ENCODE data around the gene ADAMTS20. TPM values are rescaled to one million over a fixed set of nuclear protein-coding genes. Genes with fewer than 3 reads are reported as not detected.

The ADAMTS20 gene
- total RNA-seq, 2 donors from 2014 or later, result 0.70 to 1.1 TPM

DNA sequence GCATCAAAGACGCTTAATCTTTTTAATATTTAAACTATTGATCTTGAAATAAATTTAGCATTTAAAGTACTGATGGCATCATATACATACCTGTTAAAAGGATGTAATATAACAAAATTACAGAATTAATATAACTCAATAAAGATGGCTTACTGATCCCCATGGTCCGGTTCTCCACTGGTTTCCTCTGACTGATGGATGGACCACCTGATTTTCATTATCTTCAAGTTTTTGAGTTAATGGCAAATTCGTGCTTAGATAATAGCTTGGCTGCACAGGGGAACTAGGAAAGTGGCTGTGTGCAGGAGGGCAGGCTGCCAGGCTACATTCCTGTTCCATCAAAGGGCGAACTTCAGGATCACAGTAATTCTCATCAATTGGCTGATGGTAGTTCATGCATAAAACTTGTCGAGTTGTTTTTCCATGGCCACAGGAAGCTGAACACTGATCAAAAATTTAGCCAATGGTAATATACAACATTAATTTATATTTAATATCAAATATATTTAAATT, 123.9 kb downstream of the ADAMTS20 start:
- Mint-ChIP-seq H3K27me3 (ENCODE audit: insufficient read depth) (no peaks in the 10 kb centered on the region), H3K4me1 (no peaks in the 10 kb centered on the region), H3K9me3 (no peaks in the 10 kb centered on the region), H3K27ac (no peak overlapping the region), H3K36me3 (ENCODE audit: low read depth) (no peaks in the 10 kb centered on the region), H3K4me3 (no peak overlapping the region)
- Histone ChIP-seq H3K36me3 (ENCODE audit: control insufficient read depth, insufficient read depth, low read length) (no peaks in the 10 kb centered on the region), H3K9me3 (ENCODE audit: control insufficient read depth, low read length) (no peaks in the 10 kb centered on the region), H3K4me3 (ENCODE audit: low read length) (no peak overlapping the region), H3K4me1 (ENCODE audit: control insufficient read depth, insufficient read depth, low read length) (no peaks in the 10 kb centered on the region), H3K27me3 (ENCODE audit: control insufficient read depth, insufficient read depth, low read length, poor library complexity, severe bottlenecking) (no peaks in the 10 kb centered on the region), H3K27ac (ENCODE audit: low read depth, low read length) (no peak overlapping the region), H3K9ac (ENCODE audit: extremely low read depth, low read length, poor library complexity, severe bottlenecking) (no peak overlapping the region)
- DNase-seq, result no peak
- TF ChIP-seq, protein P1, sequence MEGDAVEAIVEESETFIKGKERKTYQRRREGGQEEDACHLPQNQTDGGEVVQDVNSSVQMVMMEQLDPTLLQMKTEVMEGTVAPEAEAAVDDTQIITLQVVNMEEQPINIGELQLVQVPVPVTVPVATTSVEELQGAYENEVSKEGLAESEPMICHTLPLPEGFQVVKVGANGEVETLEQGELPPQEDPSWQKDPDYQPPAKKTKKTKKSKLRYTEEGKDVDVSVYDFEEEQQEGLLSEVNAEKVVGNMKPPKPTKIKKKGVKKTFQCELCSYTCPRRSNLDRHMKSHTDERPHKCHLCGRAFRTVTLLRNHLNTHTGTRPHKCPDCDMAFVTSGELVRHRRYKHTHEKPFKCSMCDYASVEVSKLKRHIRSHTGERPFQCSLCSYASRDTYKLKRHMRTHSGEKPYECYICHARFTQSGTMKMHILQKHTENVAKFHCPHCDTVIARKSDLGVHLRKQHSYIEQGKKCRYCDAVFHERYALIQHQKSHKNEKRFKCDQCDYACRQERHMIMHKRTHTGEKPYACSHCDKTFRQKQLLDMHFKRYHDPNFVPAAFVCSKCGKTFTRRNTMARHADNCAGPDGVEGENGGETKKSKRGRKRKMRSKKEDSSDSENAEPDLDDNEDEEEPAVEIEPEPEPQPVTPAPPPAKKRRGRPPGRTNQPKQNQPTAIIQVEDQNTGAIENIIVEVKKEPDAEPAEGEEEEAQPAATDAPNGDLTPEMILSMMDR (conservative IDR thresholded peaks at IDR 0.05), result no peak
- 82 to 83% methylated on average over 3 to 4 of the region's 5 CpGs for WGBS, 2 experiments (ENCODE audit: insufficient coverage in 1 of 2, insufficient read length in 1 of 2)

DNA sequence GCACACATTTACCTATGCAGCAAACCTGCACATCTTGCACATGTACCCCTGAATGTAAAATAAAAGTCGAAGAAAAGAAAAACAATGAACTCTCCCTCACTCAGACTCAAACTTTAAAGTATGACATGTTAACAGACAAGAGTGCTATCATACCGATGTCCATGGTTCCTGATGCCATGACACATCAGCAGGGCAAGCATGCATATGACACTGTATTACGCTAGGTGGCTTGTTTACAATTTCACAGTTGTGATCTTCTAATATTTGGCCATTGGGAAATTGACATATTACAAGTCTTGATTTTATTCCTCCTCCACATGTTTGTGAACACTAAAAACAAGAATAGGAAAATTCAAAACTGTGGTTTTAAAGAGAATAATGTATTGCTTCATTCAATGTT, 126.6 kb downstream of the ADAMTS20 start:
- Mint-ChIP-seq H3K4me1 (no peaks in the 10 kb centered on the region), H3K4me3 (no peak overlapping the region), H3K27me3 (ENCODE audit: insufficient read depth) (no peaks in the 10 kb centered on the region), H3K36me3 (ENCODE audit: low read depth) (no peaks in the 10 kb centered on the region), H3K9me3 (no peaks in the 10 kb centered on the region), H3K27ac (no peak overlapping the region)
- H3K4me1 ChIP-seq (ENCODE audit: control insufficient read depth, insufficient read depth, low read length), result no peaks in the 10 kb centered on the region
- DNase-seq, result no peak
- 90 to 99% methylated on average over 2 to 3 of the region's 3 CpGs for WGBS, 2 experiments (ENCODE audit: insufficient coverage in 1 of 2, insufficient read length in 1 of 2)
- TF ChIP-seq, protein P1 (conservative IDR thresholded peaks at IDR 0.05), result no peak
- H3K36me3 ChIP-seq (ENCODE audit: control insufficient read depth, insufficient read depth, low read length), result no peaks in the 10 kb centered on the region
- no peaks in the 10 kb centered on the region for H3K27me3 ChIP-seq (ENCODE audit: control insufficient read depth, insufficient read depth, low read length, poor library complexity, severe bottlenecking)
- no peak overlapping the region for H3K9ac ChIP-seq (ENCODE audit: extremely low read depth, low read length, poor library complexity, severe bottlenecking)
- no peak overlapping the region for H3K4me3 ChIP-seq (ENCODE audit: low read length)
- H3K27ac ChIP-seq (ENCODE audit: low read depth, low read length), result no peak overlapping the region
- no peaks in the 10 kb centered on the region for H3K9me3 ChIP-seq (ENCODE audit: control insufficient read depth, low read length)

DNA sequence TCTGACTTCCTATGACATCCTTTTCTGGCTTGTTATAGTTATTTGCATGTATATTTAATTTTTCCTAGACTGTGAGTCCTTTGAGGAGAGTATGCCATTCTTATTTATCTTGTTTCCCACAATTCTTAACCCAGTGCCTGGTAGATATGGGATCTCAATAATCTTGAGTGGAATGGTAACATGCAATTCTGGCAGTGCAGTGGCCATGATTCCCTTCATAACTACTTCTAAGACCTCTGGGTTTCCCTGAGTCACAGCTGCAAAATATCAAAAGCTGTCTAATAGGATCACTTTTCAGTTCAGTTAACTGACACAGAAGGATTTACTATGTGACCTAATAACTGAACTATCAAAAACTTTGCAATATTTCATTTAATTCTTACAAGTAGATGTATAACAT, 135.0 kb downstream of the ADAMTS20 start:
- no peaks in the 10 kb centered on the region for H3K9me3 Mint-ChIP-seq
- Histone ChIP-seq H3K27ac (ENCODE audit: low read depth, low read length) (no peak overlapping the region), H3K4me1 (ENCODE audit: control insufficient read depth, insufficient read depth, low read length) (no peaks in the 10 kb centered on the region), H3K27me3 (ENCODE audit: control insufficient read depth, insufficient read depth, low read length, poor library complexity, severe bottlenecking) (no peaks in the 10 kb centered on the region), H3K4me3 (ENCODE audit: low read length) (no peak overlapping the region), H3K36me3 (ENCODE audit: control insufficient read depth, insufficient read depth, low read length) (no peaks in the 10 kb centered on the region), H3K9me3 (ENCODE audit: control insufficient read depth, low read length) (no peaks in the 10 kb centered on the region), H3K9ac (ENCODE audit: extremely low read depth, low read length, poor library complexity, severe bottlenecking) (no peak overlapping the region)
- H3K27ac Mint-ChIP-seq, result no peak overlapping the region
- H3K4me3 Mint-ChIP-seq, result no peak overlapping the region
- TF ChIP-seq, protein P1 (conservative IDR thresholded peaks at IDR 0.05), result no peak
- no peaks in the 10 kb centered on the region for H3K36me3 Mint-ChIP-seq (ENCODE audit: low read depth)
- no peaks in the 10 kb centered on the region for H3K27me3 Mint-ChIP-seq (ENCODE audit: insufficient read depth)
- no peak for DNase-seq
- no peaks in the 10 kb centered on the region for H3K4me1 Mint-ChIP-seq

Data from endodermal cell (in vitro differentiated cells).